Bronchial epithelial cell (primary cell): ENCODE measurements around the gene ACSL5. TPM values are rescaled to one million over a fixed set of nuclear protein-coding genes. Genes with fewer than 3 reads are reported as not detected.
A peak's percentile ranks its signal among the peaks of the same experiment; 100 is the strongest.
"Not testable (repeated sequence)": the region's sequence is repeated elsewhere in the genome, so short reads cannot be mapped to it uniquely, and the experiment has no call there.

ENCODE experiments used
- DNase-seq: peaks from one replicate; pipeline ENCODE4 v3.0.0-alpha.2; 2010; ENCODE audit warnings: low read depth
- FAIRE-seq: peaks from 2 replicates; lab custom pipeline; 2011; peaks lifted over from hg19 to GRCh38; lab: Jason Lieb, UNC
- H3K27me3 ChIP-seq: 2 replicates; pipeline ENCODE4 v1.5.1; 2011; ENCODE audit warnings: low read length; ENCODE audit not compliant: control insufficient read depth, insufficient read depth
- H3K36me3 ChIP-seq: 2 replicates; pipeline ENCODE4 v1.5.1; 2011; ENCODE audit warnings: low read length; ENCODE audit not compliant: control insufficient read depth, insufficient read depth
- H3K4me3 ChIP-seq: 2 replicates; pipeline ENCODE4 v1.5.1; 2011; ENCODE audit warnings: mild to moderate bottlenecking, low read depth, low read length, control low read depth
- CTCF ChIP-seq: IDR thresholded peaks from 2 replicates; pipeline ENCODE4 v1.5.1; 2011; ENCODE audit warnings: mild to moderate bottlenecking, moderate library complexity, low read length, control low read depth, inconsistent platforms; ENCODE audit not compliant: insufficient read depth, severe bottlenecking
- total RNA-seq: library from RNA; depleted of rRNA; stranded (reverse); fragments of >200 nt; gene quantifications from 2 replicates; pipeline ENCODE4 v1.2.1, GENCODE V29; 2014

Gene ACSL5
- total RNA-seq, 1 donor from 2014 or later: under 0.01 TPM

- H3K4me3 ChIP-seq: no peak overlapping the region
- FAIRE-seq: no peak
Measured at GRCh38 chr10:112374724-112375541, 1.0 kb downstream of the ACSL5 start.

GRCh38 chr10:112375721-112376395, 1.9 kb downstream of the ACSL5 start:
- H3K36me3 ChIP-seq: no peaks in the 10 kb centered on the region
- no peak for FAIRE-seq
- no peaks in the 10 kb centered on the region for H3K27me3 ChIP-seq
- no peak overlapping the region for H3K4me3 ChIP-seq
- TF ChIP-seq CTCF: no peak
- no peak for DNase-seq

More at GRCh38 chr10:112374724-112375541, 1.0 kb downstream of the ACSL5 start:
- H3K36me3 ChIP-seq: no peaks in the 10 kb centered on the region
- H3K27me3 ChIP-seq: no peaks in the 10 kb centered on the region
- TF ChIP-seq CTCF: no peak
- DNase-seq: no peak

DNA sequence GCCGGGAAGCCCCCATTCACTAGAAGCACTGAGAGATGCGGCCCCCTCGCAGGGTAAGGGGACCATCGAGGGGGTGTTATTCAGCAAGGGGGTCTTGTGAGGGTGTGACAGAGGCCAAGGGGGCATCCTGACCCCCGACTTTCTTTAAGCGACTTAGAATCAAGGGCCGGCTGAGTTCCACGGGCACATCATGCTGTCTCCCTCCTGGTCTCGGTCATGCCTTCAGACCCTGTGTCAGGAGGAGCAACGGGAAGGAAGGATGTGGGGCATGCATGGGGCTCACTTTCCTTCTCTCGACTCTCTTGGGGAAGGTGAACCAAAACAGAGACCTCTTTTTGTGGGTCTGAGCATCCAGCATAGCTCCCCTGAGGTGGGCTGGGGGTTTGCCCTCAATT, 2.5 kb downstream of the ACSL5 start:
- TF ChIP-seq CTCF: no peak
- H3K27me3 ChIP-seq: no peaks in the 10 kb centered on the region
- DNase-seq (no peak), FAIRE-seq (no peak)
- no peaks in the 10 kb centered on the region for H3K36me3 ChIP-seq
- H3K4me3 ChIP-seq: no peak overlapping the region

DNA sequence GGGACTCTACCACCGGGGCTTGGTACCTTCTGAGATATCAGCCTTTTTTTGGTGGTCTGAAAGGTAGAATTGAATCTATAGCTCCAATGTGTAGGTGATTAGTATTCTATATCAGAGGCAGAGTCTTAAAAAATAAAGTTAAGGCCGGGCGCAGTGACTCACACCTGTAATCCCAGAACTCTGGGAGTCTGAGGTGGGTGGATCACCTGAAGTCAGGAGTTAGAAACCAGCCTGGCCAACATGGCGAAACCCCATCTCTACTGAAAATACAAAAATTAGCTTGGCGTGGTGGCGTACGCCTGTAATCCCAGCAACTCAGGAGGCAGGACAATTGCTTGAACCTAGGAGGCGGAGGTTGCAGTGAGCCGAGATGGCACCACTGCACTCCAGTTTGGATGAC, 3.2 kb downstream of the ACSL5 start:
- not testable (repeated sequence) for DNase-seq, H3K27me3 ChIP-seq, FAIRE-seq, H3K4me3 ChIP-seq, H3K36me3 ChIP-seq

DNA sequence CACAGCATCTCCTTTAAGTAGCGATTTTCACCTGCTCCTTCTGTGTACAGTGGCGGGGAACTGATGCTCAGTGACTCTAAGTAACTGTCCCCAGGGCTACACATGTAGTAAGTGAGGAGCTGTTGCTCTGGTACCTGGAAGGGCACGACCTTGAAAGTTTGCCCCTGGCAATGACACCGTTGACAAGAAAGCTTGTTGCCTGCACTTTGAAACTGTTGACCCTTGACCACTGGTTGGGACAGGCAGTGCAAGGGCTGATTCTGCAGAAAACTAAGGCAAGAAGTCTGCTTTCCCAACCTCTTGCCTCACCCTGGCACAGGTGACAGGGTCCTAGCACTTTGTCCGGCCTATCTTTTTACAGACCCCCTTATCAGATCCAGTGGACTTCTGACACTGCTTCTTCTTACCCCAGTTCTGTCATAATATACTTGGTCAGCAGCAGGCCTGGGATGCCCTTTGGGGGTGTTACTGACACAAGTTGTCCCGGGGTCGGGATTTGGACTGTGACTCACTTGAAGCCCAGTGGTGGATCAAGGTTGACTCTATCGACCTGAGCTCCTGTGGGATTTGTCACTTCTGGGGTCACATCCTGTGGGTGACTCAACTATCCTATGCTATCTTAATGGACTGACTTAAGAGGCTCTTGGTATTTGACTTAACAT, 5.8 kb downstream of the ACSL5 start:
- no peaks in the 10 kb centered on the region for H3K36me3 ChIP-seq
- no peak for TF ChIP-seq CTCF
- peak; percentile 37 for DNase-seq
- H3K27me3 ChIP-seq: no peaks in the 10 kb centered on the region
- H3K4me3 ChIP-seq: no peak overlapping the region
- no peak for FAIRE-seq
